Chondrocyte (in vitro differentiated cells): ENCODE results near the gene DCST1. TPM values are rescaled to one million over a fixed set of nuclear protein-coding genes. Genes with fewer than 3 reads are reported as not detected.

Experiments used
- DNase-seq: peaks from one replicate; pipeline ENCODE4 v3.0.0; 2021; ENCODE audit warnings: mixed read lengths, low spot score
- H3K27ac Mint-ChIP-seq: one replicate; pipeline ENCODE4 v1.8.0; 2021; ENCODE audit warnings: mild to moderate bottlenecking, moderate library complexity, mixed read lengths; ENCODE audit not compliant: unreplicated experiment
- H3K27me3 Mint-ChIP-seq: 2 replicates; pipeline ENCODE4 v1.8.0; 2021; ENCODE audit warnings: low read depth, mixed read lengths
- H3K36me3 Mint-ChIP-seq: 2 replicates; pipeline ENCODE4 v1.8.0; 2021; ENCODE audit warnings: low read depth, mixed read lengths
- H3K4me1 Mint-ChIP-seq: 2 replicates; pipeline ENCODE4 v1.8.0; 2021; ENCODE audit warnings: low read depth, mild to moderate bottlenecking, mixed read lengths
- H3K4me3 Mint-ChIP-seq: one replicate; pipeline ENCODE4 v1.8.0; 2021; ENCODE audit warnings: mild to moderate bottlenecking, moderate library complexity, mixed read lengths; ENCODE audit not compliant: unreplicated experiment
- H3K9me3 Mint-ChIP-seq: 2 replicates; pipeline ENCODE4 v1.8.0; 2021; ENCODE audit warnings: low read depth, mixed read lengths
- CTCF ChIP-seq: fragments of 200-600 bp; sonication (generic); IDR thresholded peaks from 2 replicates; pipeline ENCODE4 v1.5.0; 2021; ENCODE audit warnings: antibody characterized with exemption, mild to moderate bottlenecking, moderate library complexity
- total RNA-seq: library from RNA; stranded (reverse); gene quantifications from 3 replicates; pipeline ENCODE4 v1.2.1, GENCODE V29; 2021

DCST1 gene
- total RNA-seq, 1 donor from 2014 or later = not detected

- H3K4me3 Mint-ChIP-seq = no peak overlapping the region
- DNase-seq = no peak
- peak overlapping the region; percentile 43 for H3K27ac Mint-ChIP-seq
- H3K9me3 Mint-ChIP-seq = no peaks in the 10 kb centered on the region
- H3K27me3 Mint-ChIP-seq = no peaks in the 10 kb centered on the region
- peaks cover 3% of the 10 kb centered on the region for H3K36me3 Mint-ChIP-seq
- peaks cover 19% of the 10 kb centered on the region for H3K4me1 Mint-ChIP-seq
- TF ChIP-seq CTCF = no peak
These were observed 14.0 kb upstream of the DCST1 start for GRCh38 chr1:155019377-155020245.

DNA sequence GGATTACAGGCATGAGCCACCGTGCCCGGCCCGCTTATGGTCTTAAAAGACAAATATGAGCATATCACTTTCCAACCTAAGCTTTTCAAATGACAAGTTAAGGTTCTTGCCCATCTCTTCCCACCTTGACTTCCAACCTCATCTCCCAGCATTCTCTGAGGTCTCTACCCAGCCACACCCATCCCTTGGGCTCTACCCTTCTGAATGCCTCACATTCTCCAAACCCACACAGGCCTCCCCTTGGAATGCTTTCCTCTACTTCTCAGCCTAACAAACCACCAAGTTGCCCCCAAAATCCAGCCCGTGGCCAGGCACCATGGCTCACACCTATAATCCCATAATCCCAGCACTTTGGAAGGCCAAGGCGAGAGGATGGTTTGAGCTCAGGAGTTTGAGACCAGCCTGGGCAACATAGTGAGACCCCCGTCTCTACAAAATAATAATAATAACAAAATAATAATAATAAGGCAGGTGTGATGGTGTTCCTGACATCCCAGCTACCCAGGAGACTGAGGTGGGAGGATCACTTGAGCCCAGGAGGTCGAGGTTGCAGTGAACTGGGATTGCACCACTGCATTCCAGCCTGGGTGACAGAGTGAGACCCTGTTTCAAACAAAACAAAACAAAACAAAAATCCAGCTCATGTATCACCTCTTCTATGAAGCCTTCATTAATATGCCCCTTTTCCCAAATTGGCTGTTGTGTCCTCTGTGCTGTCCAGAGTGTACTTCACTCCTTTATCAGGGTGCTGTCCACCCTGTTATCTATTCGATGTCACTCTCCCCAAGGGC lies 11.3 kb upstream of the DCST1 start:
- no peak overlapping the region for H3K4me3 Mint-ChIP-seq
- DNase-seq = no peak
- H3K27me3 Mint-ChIP-seq = no peaks in the 10 kb centered on the region
- no peak for TF ChIP-seq CTCF
- no peaks in the 10 kb centered on the region for H3K36me3 Mint-ChIP-seq
- no peaks in the 10 kb centered on the region for H3K9me3 Mint-ChIP-seq
- H3K4me1 Mint-ChIP-seq = peaks cover 15% of the 10 kb centered on the region
- no peak overlapping the region for H3K27ac Mint-ChIP-seq

GRCh38 chr1:155022927-155023236 lies 10.7 kb upstream of the DCST1 start:
- Mint-ChIP-seq H3K36me3 (no peaks in the 10 kb centered on the region), H3K27me3 (no peaks in the 10 kb centered on the region), H3K9me3 (no peaks in the 10 kb centered on the region), H3K4me1 (peaks cover 11% of the 10 kb centered on the region), H3K27ac (no peak overlapping the region), H3K4me3 (no peak overlapping the region)
- no peak for TF ChIP-seq CTCF
- no peak for DNase-seq

DNA sequence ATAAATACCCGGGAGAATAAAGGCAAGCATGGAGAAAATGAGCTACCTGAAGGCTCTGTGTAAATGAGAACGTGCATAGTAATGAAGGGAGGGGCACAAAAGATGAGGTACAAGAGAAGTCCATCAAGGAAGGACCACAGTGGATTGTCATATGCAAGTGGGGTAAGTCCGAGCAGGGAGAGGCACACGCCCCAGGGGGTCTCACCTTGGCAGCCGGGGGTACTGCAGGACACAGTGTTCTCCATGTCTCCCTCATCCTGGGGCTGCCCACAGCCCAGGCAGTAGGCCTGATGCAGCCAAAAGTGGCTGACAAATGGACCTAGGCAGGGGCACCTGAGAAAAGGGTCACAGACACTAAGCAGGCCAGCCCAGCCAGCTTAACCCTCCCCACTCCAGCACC lies 10.0 kb upstream of the DCST1 start:
- H3K4me1 Mint-ChIP-seq = peaks cover 9% of the 10 kb centered on the region
- H3K27ac Mint-ChIP-seq = no peak overlapping the region
- no peak for TF ChIP-seq CTCF
- no peaks in the 10 kb centered on the region for H3K27me3 Mint-ChIP-seq
- H3K9me3 Mint-ChIP-seq = no peaks in the 10 kb centered on the region
- no peaks in the 10 kb centered on the region for H3K36me3 Mint-ChIP-seq
- no peak for DNase-seq
- no peak overlapping the region for H3K4me3 Mint-ChIP-seq

DNA sequence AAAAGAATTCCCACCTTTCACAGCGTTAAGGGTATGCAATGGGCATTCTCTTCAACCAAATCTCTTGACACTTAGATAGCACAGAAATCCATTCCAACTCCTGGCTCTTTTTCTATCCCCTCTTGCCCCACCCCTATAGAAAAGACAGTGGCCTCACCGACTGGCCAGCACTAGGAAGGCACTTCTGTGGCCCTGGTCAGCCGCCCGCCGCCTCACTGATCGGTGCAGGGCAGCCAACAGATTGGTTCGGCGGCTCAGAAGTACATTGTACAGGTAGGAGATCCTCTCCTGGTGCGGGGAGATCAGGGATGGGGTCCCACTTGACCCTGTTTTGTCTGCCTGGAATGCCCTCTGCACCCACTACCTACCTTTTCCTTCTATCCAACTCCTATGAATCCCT lies 9.3 kb upstream of the DCST1 start:
- Mint-ChIP-seq H3K27ac (no peak overlapping the region), H3K9me3 (no peaks in the 10 kb centered on the region), H3K27me3 (no peaks in the 10 kb centered on the region), H3K4me1 (peaks cover 4% of the 10 kb centered on the region), H3K36me3 (no peaks in the 10 kb centered on the region), H3K4me3 (no peak overlapping the region)
- TF ChIP-seq CTCF = no peak
- no peak for DNase-seq
